Activated CD4-positive, alpha-beta T cell treated with anti-CD3 and anti-CD28 coated beads for 36 hours (primary cell): ENCODE results near the gene ZNF865. TPM values are rescaled to one million over a fixed set of nuclear protein-coding genes. Genes with fewer than 3 reads are reported as not detected.

Experiments used
- ATAC-seq: fragments of 200-7000 bp; cut with Tn5 transposase; one replicate; pipeline ENCODE4 v1.10.0; 2021; ENCODE audit warnings: mild to moderate bottlenecking, moderate library complexity
- CTCF ChIA-PET: fragments of 350-600 bp; sonication (Branson Sonifier 250); formaldehyde crosslinking; loops from one replicate; lab custom pipeline; 2021; ENCODE audit warnings: antibody characterized with exemption; lab: Charles Lee
- POLR2A ChIA-PET: fragments of 350-600 bp; sonication (Branson Sonifier 250); formaldehyde crosslinking; loops from one replicate; lab custom pipeline; 2021; ENCODE audit warnings: antibody characterized with exemption, inconsistent platforms; lab: Charles Lee
- DNase-seq: peaks from one replicate; pipeline ENCODE4 v3.0.0-alpha.2; 2020
- H3K27ac Mint-ChIP-seq: one replicate; pipeline ENCODE4 v1.8.0; 2021; ENCODE audit warnings: mixed read lengths
- H3K27me3 Mint-ChIP-seq: one replicate; pipeline ENCODE4 v1.8.0; 2021; ENCODE audit warnings: mixed read lengths
- H3K36me3 Mint-ChIP-seq: one replicate; pipeline ENCODE4 v1.8.0; 2021; ENCODE audit warnings: low read depth, mixed read lengths
- H3K4me1 Mint-ChIP-seq: one replicate; pipeline ENCODE4 v1.8.0; 2021; ENCODE audit warnings: mixed read lengths
- H3K4me3 Mint-ChIP-seq: one replicate; pipeline ENCODE4 v1.8.0; 2021; ENCODE audit warnings: mild to moderate bottlenecking, moderate library complexity, mixed read lengths
- H3K9me3 Mint-ChIP-seq: one replicate; pipeline ENCODE4 v1.8.0; 2021; ENCODE audit warnings: low read depth, mixed read lengths
- intact Hi-C, 2 experiments: fragments of 100-400 bp; cut with DNase I in 1 of 2; cut with micrococcal nuclease in 1 of 2; formaldehyde crosslinking; loops; one replicate each; pipeline versions ENCODE4 v1.14.2 to v1.15.1; 2022 to 2024; cut with DNase I, micrococcal nuclease
- total RNA-seq, 2 experiments: library from RNA; stranded (reverse); gene quantifications; one replicate each; pipeline ENCODE4 v1.2.3, GENCODE V29; 2021

ZNF865 gene
- total RNA-seq, 2 experiments from 2014 or later: 11.4 to 12.1 TPM

DNA sequence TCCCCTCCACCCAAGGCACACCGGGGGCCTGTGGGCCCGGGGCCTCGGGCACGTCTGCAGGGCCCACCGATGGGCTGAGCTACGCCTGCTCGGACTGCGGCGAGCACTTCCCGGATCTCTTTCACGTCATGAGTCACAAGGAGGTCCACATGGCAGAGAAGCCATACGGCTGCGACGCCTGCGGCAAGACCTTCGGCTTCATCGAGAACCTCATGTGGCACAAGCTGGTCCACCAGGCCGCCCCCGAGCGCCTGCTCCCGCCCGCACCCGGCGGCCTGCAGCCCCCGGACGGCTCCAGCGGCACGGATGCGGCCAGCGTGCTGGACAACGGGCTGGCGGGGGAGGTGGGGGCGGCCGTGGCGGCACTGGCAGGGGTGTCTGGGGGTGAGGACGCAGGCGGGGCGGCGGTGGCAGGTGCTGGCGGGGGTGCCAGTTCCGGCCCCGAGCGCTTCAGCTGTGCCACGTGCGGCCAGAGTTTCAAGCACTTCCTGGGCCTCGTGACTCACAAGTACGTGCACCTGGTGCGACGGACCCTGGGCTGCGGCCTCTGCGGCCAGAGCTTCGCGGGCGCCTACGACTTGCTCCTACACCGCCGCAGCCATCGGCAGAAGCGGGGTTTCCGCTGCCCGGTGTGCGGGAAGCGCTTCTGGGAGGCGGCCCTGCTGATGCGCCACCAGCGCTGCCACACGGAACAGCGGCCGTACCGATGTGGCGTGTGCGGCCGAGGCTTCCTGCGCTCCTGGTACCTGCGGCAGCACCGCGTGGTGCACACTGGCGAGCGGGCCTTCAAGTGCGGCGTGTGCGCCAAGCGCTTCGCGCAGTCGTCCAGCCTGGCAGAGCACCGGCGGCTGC is 10.3 kb downstream of the ZNF865 start:
- intact Hi-C loops: no loop called here
- Mint-ChIP-seq H3K27me3 (no peaks in the 10 kb centered on the region), H3K9me3 (no peaks in the 10 kb centered on the region), H3K36me3 (peaks cover 32% of the 10 kb centered on the region), H3K27ac (no peak overlapping the region), H3K4me1 (peaks cover 21% of the 10 kb centered on the region), H3K4me3 (no peak overlapping the region)
- ChIA-PET CTCF (no interaction called here), POLR2A (no interaction called here)
- ATAC-seq: no peak
- DNase-seq: no peak

DNA sequence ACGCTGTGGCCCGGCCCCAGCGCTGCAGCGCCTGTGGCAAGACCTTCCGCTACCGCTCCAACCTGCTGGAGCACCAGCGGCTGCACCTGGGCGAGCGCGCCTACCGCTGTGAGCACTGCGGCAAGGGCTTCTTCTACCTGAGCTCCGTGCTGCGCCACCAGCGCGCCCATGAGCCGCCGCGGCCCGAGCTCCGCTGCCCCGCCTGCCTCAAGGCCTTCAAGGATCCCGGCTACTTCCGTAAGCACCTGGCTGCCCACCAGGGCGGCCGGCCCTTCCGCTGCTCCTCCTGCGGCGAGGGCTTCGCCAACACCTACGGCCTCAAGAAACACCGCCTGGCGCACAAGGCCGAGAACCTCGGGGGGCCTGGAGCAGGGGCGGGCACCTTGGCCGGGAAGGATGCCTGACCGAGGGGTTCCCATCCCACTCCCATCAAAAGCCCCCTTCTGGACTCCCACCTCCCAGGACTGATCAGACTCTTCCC is 11.0 kb downstream of the ZNF865 start:
- Mint-ChIP-seq H3K9me3 (no peaks in the 10 kb centered on the region), H3K27me3 (no peaks in the 10 kb centered on the region), H3K36me3 (peaks cover 32% of the 10 kb centered on the region), H3K4me3 (no peak overlapping the region), H3K4me1 (peaks cover 27% of the 10 kb centered on the region), H3K27ac (no peak overlapping the region)
- ChIA-PET CTCF (no interaction called here), POLR2A (no interaction called here)
- DNase-seq (no peak), ATAC-seq (no peak)
- intact Hi-C loops: no loop called here

DNA sequence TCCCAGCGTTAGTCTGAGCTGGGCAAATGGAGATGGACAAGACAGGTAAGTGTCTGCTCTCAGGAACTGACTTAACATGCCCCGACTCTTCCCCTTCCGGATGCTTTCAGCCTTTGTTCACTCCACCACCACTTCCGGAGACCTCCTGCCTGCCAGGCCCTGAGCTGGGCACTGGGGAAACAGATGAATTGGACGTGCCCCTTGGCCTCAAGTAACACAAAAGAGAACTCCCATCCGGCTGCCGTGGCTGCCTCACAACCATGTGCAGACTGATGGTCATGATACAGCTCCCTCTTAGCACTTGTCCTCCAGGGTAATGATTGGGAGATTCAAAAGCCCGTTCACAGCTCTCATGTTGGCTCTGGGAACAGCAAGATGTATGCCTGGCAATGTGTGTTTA is 12.0 kb downstream of the ZNF865 start:
- DNase-seq (no peak), ATAC-seq (no peak)
- Mint-ChIP-seq H3K36me3 (peaks cover 32% of the 10 kb centered on the region), H3K4me3 (no peak overlapping the region), H3K27me3 (no peaks in the 10 kb centered on the region), H3K4me1 (peaks cover 22% of the 10 kb centered on the region), H3K9me3 (no peaks in the 10 kb centered on the region), H3K27ac (peak overlapping the region; percentile 51)
- intact Hi-C loops: no loop called here
- ChIA-PET CTCF (interaction anchor here (1.2 kb wide), 1 partner anchor 11 kb away, joined by 8 read pairs; no protein-coding TSS in a partner anchor), POLR2A (interaction anchor here (0.6 kb wide), 1 partner anchor 18 kb away, joined by 3 read pairs; the partner anchor contains the start of gene ZNF524)

DNA sequence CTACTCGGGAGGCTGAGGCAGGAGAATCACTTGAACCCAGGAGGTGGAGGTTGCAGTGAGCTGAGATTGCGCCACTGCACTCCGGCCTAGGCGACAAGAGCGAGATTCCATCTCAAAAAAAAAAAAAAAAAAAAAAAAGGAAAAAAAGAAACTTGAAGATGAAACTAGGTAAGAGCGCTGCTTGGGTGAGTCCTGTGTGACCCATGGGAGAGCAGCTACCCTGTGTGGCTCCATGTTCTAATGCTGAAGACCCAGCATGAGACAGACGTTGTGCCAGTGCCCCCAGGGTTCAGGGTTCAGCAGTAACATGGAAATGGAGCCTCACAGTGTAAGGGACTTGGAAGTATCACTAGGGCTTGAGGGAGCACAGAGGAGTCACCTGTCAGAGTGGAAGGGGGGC is 13.0 kb downstream of the ZNF865 start:
- H3K9me3 Mint-ChIP-seq: no peaks in the 10 kb centered on the region
- intact Hi-C loops: no loop called here
- CTCF ChIA-PET: interaction anchor here (0.9 kb wide), 1 partner anchor 14 kb away, joined by 3 read pairs; no protein-coding TSS in a partner anchor
- no peak overlapping the region for H3K27ac Mint-ChIP-seq
- H3K27me3 Mint-ChIP-seq: no peaks in the 10 kb centered on the region
- no peak for DNase-seq
- no peak overlapping the region for H3K4me3 Mint-ChIP-seq
- H3K36me3 Mint-ChIP-seq: peaks cover 24% of the 10 kb centered on the region
- POLR2A ChIA-PET: no interaction called here
- H3K4me1 Mint-ChIP-seq: peaks cover 24% of the 10 kb centered on the region
- no peak for ATAC-seq

DNA sequence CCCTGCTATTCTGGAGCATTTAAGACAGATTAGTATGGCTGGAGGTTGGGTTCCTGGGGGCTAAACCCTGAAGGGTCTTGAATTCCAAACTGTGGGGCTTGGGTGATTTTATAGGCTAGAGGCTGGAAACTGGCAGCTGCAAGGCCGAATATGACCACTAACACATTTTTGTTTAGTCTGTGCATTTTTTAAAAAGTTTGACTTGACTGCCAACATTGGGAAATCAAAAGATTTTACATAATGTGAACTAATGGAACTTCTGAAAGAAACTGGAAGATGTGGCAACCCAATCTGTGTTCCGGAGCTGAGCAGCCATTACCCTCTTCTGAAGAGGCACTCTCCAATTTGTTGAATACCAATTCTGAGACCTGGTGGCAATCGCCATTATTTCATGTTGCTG is 13.8 kb downstream of the ZNF865 start:
- H3K36me3 Mint-ChIP-seq: peaks cover 26% of the 10 kb centered on the region

DNA sequence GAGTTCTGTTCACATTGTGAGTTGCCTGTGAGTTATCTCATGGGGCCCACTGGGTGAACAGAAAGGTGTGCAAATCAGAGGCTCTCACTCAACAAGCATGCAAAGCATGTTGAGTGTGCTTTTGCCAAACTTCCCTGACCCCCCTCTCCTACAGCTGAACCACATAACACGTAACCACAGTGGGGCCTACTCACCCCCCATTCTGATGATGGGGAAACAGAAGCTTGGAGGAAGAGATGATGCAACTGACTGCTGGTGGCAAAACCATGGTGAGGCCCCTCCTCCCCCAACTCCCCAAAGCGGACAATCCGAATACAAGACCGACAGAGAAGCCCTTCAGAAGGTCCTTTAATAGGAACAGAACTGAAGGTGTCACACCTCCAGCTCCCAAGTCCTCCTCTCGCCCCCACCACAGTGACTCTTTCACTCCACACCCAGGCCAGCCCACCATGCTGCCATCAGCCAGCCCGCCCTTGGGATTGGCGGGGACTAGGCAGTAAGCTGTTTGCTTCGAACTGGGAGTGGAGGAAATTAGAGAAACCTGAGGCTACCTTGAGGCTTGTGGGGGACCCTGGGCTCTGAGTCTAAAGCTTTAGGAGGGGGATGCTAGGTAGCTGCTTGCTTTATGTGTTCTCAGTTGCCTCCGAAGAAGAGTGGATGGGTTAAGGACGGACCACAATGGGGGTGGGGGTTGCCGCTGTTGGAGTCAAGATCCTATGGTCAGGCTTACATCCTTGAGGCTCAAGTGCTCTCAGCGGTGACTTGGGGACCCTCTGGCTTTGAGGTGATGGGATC is 15.2 kb downstream of the ZNF865 start:
- peaks cover 39% of the 10 kb centered on the region for H3K4me1 Mint-ChIP-seq
- H3K27me3 Mint-ChIP-seq: no peaks in the 10 kb centered on the region
- ATAC-seq: peak; percentile 7
- no peaks in the 10 kb centered on the region for H3K9me3 Mint-ChIP-seq
- peak; percentile 55 for DNase-seq
- intact Hi-C loops: loop anchor here in 1 of 2 experiments (2.0 kb wide), 1 partner anchor 14 kb away; no protein-coding TSS in a partner anchor
- H3K36me3 Mint-ChIP-seq: peaks cover 26% of the 10 kb centered on the region
- H3K27ac Mint-ChIP-seq: peak overlapping the region; percentile 69
- ChIA-PET POLR2A (interaction anchor here (1.0 kb wide), 1 partner anchor 14 kb away, joined by 4 read pairs; no protein-coding TSS in a partner anchor), CTCF (interaction anchor here (0.8 to 2.4 kb wide), 5 partner anchors 12 to 502 kb away, joined by 3 to 18 read pairs (median 3); partner anchors contain the start of gene ZNF865)
- H3K4me3 Mint-ChIP-seq: no peak overlapping the region

More for the DNA sequence above, 13.8 kb downstream of the ZNF865 start:
- ChIA-PET POLR2A (no interaction called here), CTCF (interaction anchor here (2.4 kb wide), 1 partner anchor 13 kb away, joined by 18 read pairs; the partner anchor contains the start of gene ZNF865)
- ATAC-seq (no peak), DNase-seq (no peak)
- Mint-ChIP-seq H3K27me3 (no peaks in the 10 kb centered on the region), H3K9me3 (no peaks in the 10 kb centered on the region), H3K4me3 (no peak overlapping the region), H3K4me1 (peaks cover 31% of the 10 kb centered on the region), H3K27ac (no peak overlapping the region)
- intact Hi-C loops: no loop called here

DNA sequence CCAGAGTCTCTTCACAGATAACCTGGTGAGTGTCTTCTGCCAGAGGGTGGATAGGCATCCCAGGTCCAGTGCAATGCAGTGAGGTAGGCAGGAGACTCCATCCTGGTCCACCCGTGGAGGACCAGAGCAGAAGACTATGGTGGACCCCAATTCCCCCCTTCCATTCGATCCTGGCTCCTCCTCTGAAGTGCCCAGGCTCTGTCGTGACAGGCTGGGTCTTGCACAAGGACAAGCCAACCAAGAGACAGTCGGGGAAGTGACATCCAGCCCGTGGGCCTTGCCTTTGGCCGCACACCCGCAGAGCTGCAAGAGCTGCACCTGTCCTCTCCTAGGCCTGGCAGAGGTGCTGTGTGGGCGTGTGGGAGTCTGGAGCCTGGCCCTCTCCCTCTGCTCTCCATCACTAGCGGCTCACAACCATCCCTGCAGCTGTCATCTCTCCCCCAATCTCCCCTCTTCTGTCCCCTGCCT is 15.8 kb downstream of the ZNF865 start:
- Mint-ChIP-seq H3K36me3 (peaks cover 26% of the 10 kb centered on the region), H3K27me3 (no peaks in the 10 kb centered on the region), H3K9me3 (no peaks in the 10 kb centered on the region), H3K27ac (no peak overlapping the region), H3K4me3 (no peak overlapping the region), H3K4me1 (peaks cover 45% of the 10 kb centered on the region)
- ChIA-PET POLR2A (interaction anchor here (1.0 kb wide), 1 partner anchor 15 kb away, joined by 4 read pairs; no protein-coding TSS in a partner anchor), CTCF (interaction anchor here (0.8 to 2.4 kb wide), 3 partner anchors 15 to 501 kb away, joined by 3 to 18 read pairs (median 3); partner anchors contain the start of gene ZNF865)
- intact Hi-C loops: loop anchor here in 1 of 2 experiments (2.0 kb wide), 1 partner anchor 14 kb away; no protein-coding TSS in a partner anchor
- ATAC-seq: no peak
- DNase-seq: no peak

DNA sequence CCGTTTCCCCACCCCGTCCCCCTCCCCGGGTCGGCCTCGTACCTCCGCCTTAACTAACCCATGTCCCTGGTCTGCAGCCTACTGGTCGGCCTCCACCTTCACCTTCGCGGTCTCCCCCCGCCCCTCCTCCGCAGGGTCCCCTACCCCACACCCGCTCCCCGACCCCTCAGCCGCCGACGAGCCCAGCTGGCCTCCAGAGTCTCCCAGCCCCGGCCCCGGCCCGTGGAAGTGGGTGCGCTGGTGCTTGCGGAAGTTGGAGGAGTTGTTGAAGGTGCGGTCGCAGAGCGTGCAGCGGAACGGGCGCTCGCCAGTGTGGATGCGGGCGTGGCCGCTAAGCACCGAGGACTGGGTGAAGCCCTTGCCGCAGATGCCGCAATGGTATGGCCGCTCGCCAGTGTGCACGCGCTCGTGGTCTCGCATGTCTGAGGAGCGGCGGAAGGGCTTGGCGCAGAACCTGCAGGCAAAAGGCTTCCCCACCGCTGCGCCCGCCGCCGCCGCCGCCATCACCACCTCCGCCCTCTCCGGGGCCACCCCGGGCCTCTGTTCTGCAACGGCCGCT is 16.3 kb downstream of the ZNF865 start:
- intact Hi-C loops: loop anchor here in 1 of 2 experiments (2.0 kb wide), 1 partner anchor 15 kb away; no protein-coding TSS in a partner anchor
- CTCF ChIA-PET: interaction anchor here (1.5 to 2.4 kb wide), 2 partner anchors 10 to 15 kb away, joined by 4 to 18 read pairs; partner anchors contain the start of gene ZNF865
- ATAC-seq (no peak), DNase-seq (no peak)
- POLR2A ChIA-PET: no interaction called here
- H3K27ac Mint-ChIP-seq: no peak overlapping the region
- no peak overlapping the region for H3K4me3 Mint-ChIP-seq
- H3K36me3 Mint-ChIP-seq: peaks cover 22% of the 10 kb centered on the region
- peaks cover 50% of the 10 kb centered on the region for H3K4me1 Mint-ChIP-seq
- no peaks in the 10 kb centered on the region for H3K27me3 Mint-ChIP-seq
- no peaks in the 10 kb centered on the region for H3K9me3 Mint-ChIP-seq

DNA sequence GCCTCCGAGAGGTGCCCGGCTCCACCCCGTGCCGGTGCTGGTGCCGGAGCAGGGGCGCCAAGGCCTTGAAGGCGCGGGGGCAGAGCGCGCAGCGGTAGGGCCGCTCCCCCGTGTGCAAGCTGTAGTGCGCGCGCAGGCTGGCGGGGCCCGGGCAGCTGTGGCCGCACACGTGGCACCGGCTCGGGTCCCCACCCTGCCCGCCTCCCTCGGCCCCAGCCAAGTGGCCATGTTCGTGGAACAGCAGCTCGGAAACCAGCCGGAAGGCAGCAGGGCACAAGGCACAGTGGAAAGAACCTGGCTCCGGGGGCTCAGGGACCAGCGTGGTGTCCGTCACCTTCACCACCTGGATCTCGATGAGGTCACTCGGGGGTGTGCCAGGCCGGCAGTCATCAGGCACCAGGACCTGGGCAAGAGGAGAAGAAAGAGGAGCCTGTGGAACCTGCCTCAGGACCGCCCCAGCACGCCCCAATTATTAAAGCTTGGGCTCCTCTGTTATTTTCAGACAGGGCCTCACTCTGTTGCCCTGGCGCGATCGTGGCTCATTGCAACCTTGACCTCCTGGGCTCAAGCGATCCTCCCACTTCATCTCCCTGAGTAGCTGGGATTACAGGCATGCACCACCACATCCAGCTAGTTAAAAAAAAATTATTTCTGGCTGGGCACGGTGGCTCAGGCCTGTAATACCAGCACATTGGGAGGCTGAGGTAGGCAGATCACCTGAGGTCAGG is 17.0 kb downstream of the ZNF865 start:
- ATAC-seq (no peak), DNase-seq (no peak)
- H3K27ac Mint-ChIP-seq: no peak overlapping the region
- H3K9me3 Mint-ChIP-seq: no peaks in the 10 kb centered on the region
- ChIA-PET POLR2A (no interaction called here), CTCF (interaction anchor here (0.6 to 1.7 kb wide), 5 partner anchors 9 to 479 kb away, joined by 3 to 6 read pairs (median 5); no protein-coding TSS in a partner anchor)
- no peaks in the 10 kb centered on the region for H3K27me3 Mint-ChIP-seq
- H3K4me1 Mint-ChIP-seq: peaks cover 56% of the 10 kb centered on the region
- intact Hi-C loops: no loop called here
- no peak overlapping the region for H3K4me3 Mint-ChIP-seq
- H3K36me3 Mint-ChIP-seq: peaks cover 17% of the 10 kb centered on the region

DNA sequence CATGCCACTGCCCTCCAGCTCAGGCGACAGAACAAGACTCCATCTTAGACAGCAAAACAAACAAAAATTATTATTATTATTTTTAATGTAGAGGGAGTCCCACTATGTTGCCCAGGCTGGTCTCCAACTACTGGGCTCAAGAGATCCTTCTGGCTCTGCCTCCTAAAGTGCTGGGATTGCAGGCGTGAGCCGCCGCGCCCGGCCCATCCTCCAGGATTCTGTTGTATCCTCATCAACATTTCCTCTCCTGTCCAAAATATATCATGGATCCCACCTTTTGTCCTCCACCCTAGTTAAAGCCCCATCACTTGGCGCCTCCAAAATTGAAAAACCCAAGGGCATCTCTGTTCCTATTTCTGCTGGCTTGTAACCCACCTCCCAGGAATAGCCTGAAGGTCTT is 17.7 kb downstream of the ZNF865 start:
- H3K4me3 Mint-ChIP-seq: no peak overlapping the region
- no peak overlapping the region for H3K27ac Mint-ChIP-seq
- CTCF ChIA-PET: interaction anchor here (0.8 to 1.7 kb wide), 4 partner anchors 8 to 119 kb away, joined by 3 to 6 read pairs (median 4); no protein-coding TSS in a partner anchor
- POLR2A ChIA-PET: no interaction called here
- H3K4me1 Mint-ChIP-seq: peaks cover 56% of the 10 kb centered on the region
- intact Hi-C loops: no loop called here
- H3K36me3 Mint-ChIP-seq: peaks cover 14% of the 10 kb centered on the region
- H3K9me3 Mint-ChIP-seq: no peaks in the 10 kb centered on the region
- DNase-seq (no peak), ATAC-seq (no peak)
- H3K27me3 Mint-ChIP-seq: no peaks in the 10 kb centered on the region
